Smooth muscle cell (in vitro differentiated cells): Measurements from ENCODE around the gene USP3. TPM values are rescaled to one million over a fixed set of nuclear protein-coding genes. Genes with fewer than 3 reads are reported as not detected.
"Not testable (repeated sequence)": the region's sequence is repeated elsewhere in the genome, so short reads cannot be mapped to it uniquely, and the experiment has no call there.

Source experiments
- DNase-seq: peaks from one replicate; lab custom pipeline; 2025; ENCODE audit not compliant: unreplicated experiment; lab: John Stamatoyannopoulos, UW
- H2AFZ ChIP-seq: fragments of 200-600 bp; sonication (generic); 2 replicates; pipeline ENCODE4 v1.6.0; 2016; ENCODE audit warnings: antibody characterized with exemption, low read depth, mild to moderate bottlenecking
- H3F3A ChIP-seq: fragments of 200-600 bp; sonication (generic); 2 replicates; pipeline ENCODE4 v1.6.0; 2017; ENCODE audit warnings: antibody characterized with exemption, low read depth
- H3K27ac ChIP-seq: fragments of 200-600 bp; sonication (generic); 2 replicates; pipeline ENCODE4 v1.5.1; 2016; ENCODE audit warnings: low read depth, mild to moderate bottlenecking
- H3K27me3 ChIP-seq: fragments of 200-600 bp; sonication (generic); 2 replicates; pipeline ENCODE4 v1.6.1; 2016; ENCODE audit warnings: low read depth, mild to moderate bottlenecking
- H3K36me3 ChIP-seq: fragments of 200-600 bp; sonication (generic); 2 replicates; pipeline ENCODE4 v1.5.1; 2016; ENCODE audit warnings: low read depth
- H3K4me1 ChIP-seq: fragments of 200-600 bp; sonication (generic); 2 replicates; pipeline ENCODE4 v1.5.1; 2016; ENCODE audit warnings: low read depth
- H3K4me2 ChIP-seq: fragments of 200-600 bp; sonication (generic); 2 replicates; pipeline ENCODE4 v1.6.0; 2016; ENCODE audit warnings: mild to moderate bottlenecking
- H3K4me3 ChIP-seq: fragments of 200-600 bp; sonication (generic); 2 replicates; pipeline ENCODE4 v1.5.1; 2016; ENCODE audit warnings: mild to moderate bottlenecking
- H3K79me2 ChIP-seq: fragments of 200-600 bp; sonication (generic); 2 replicates; pipeline ENCODE4 v1.6.0; 2016; ENCODE audit warnings: low read depth, mild to moderate bottlenecking
- H3K9ac ChIP-seq: fragments of 200-600 bp; sonication (generic); 2 replicates; pipeline ENCODE4 v1.6.0; 2016; ENCODE audit warnings: low read depth
- H3K9me3 ChIP-seq: fragments of 200-600 bp; sonication (generic); replicated peaks from 2 replicates; pipeline ENCODE4 v1.5.1; 2016; ENCODE audit warnings: low read depth
- H4K20me1 ChIP-seq: fragments of 200-600 bp; sonication (generic); 2 replicates; pipeline ENCODE4 v1.6.0; 2016; ENCODE audit warnings: low read depth
- WGBS: methylation state at CpG from one replicate; pipeline ENCODE4 v1.1.7; 2016; ENCODE audit warnings: low lambda C conversion rate; 5-methylcytosine and 5-hydroxymethylcytosine counted together
- polyA plus RNA-seq: library from polyadenylated mRNA; unstranded; fragments of >200 nt; fragmentation: Nextera tagmentation; extraction: Ambion mirVana; gene quantifications from 2 replicates; pipeline ENCODE4 v1.2.1, GENCODE V29; 2016
- total RNA-seq: library from RNA; depleted of rRNA; stranded (reverse); fragments of >200 nt; gene quantifications from 2 replicates; pipeline ENCODE4 v1.2.3, GENCODE V29; 2014
- TF ChIP-seq, protein P1 (sequence below): fragments of 200-600 bp; sonication (generic); IDR thresholded peaks from 2 replicates; pipeline ENCODE4 v1.5.1; 2017; ENCODE audit warnings: borderline replicate concordance, mild to moderate bottlenecking, antibody characterized with exemption; ENCODE audit not compliant: insufficient read depth, poor library complexity, severe bottlenecking

Gene USP3
- total and polyA plus RNA-seq, 2 experiments from 2014 or later: 17.1 to 26.2 TPM

DNA sequence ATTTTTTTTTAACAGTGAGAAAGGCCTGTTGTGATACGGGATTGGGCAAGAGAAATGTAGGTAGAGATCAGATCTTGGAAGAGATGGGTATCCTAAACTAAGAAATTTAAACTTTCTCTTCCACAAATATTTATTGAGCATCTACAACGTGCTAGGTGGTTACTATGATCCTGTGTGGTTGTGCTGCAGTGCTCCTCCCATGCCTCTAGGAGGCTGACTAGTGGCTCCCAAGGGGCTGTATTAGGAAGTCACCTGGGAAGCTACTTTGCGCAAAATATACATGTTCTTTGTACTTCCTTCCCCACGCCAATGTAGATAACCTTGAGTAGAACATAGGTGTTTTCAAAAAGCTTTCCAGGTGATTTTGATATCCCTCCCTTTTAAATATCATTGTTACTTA, 27.2 kb downstream of the USP3 start:
- Histone ChIP-seq H3K4me3 (no peak overlapping the region), H3F3A (no peaks in the 10 kb centered on the region), H3K9ac (no peak overlapping the region), H3K36me3 (no peaks in the 10 kb centered on the region), H3K9me3 (no peaks in the 10 kb centered on the region), H3K27ac (no peak overlapping the region), H3K4me1 (peaks cover 6% of the 10 kb centered on the region), H3K4me2 (no peak overlapping the region), H2AFZ (no peak overlapping the region), H3K79me2 (peaks cover 65% of the 10 kb centered on the region), H3K27me3 (no peaks in the 10 kb centered on the region), H4K20me1 (peaks cover 94% of the 10 kb centered on the region)
- TF ChIP-seq, protein P1, sequence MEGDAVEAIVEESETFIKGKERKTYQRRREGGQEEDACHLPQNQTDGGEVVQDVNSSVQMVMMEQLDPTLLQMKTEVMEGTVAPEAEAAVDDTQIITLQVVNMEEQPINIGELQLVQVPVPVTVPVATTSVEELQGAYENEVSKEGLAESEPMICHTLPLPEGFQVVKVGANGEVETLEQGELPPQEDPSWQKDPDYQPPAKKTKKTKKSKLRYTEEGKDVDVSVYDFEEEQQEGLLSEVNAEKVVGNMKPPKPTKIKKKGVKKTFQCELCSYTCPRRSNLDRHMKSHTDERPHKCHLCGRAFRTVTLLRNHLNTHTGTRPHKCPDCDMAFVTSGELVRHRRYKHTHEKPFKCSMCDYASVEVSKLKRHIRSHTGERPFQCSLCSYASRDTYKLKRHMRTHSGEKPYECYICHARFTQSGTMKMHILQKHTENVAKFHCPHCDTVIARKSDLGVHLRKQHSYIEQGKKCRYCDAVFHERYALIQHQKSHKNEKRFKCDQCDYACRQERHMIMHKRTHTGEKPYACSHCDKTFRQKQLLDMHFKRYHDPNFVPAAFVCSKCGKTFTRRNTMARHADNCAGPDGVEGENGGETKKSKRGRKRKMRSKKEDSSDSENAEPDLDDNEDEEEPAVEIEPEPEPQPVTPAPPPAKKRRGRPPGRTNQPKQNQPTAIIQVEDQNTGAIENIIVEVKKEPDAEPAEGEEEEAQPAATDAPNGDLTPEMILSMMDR: peak; percentile 10
- 84% methylated on average over 4 of the region's 4 CpGs for WGBS
- no peak for DNase-seq

DNA sequence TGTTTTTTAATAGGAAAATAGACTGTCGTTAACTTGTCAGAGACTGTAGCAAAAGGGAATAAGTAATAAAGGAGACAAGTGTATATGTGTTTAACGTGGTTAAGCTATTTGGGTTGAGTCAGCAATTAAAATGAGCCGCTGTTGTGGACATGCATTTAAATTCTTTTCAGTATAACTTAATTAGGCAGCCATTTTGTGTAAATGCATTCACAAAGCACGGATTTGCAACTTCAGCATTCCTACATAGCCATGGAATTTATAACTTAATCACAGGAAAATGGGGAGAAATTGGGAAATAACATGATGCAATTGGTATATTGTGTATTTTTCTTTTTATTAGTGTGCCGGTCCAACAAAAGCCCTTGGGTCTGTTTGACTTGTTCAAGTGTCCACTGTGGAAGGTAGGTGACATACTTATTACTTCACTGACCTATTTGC, 27.9 kb downstream of the USP3 start:
- Histone ChIP-seq H3K27ac (no peak overlapping the region), H2AFZ (no peak overlapping the region), H3K9me3 (no peaks in the 10 kb centered on the region), H3K79me2 (peaks cover 58% of the 10 kb centered on the region), H3K4me2 (no peak overlapping the region), H3K4me1 (peaks cover 13% of the 10 kb centered on the region), H3K4me3 (no peak overlapping the region), H3K27me3 (no peaks in the 10 kb centered on the region), H3K9ac (no peak overlapping the region), H3K36me3 (no peaks in the 10 kb centered on the region), H4K20me1 (peaks cover 89% of the 10 kb centered on the region), H3F3A (no peaks in the 10 kb centered on the region)
- DNase-seq: no peak
- TF ChIP-seq, protein P1: no peak
- WGBS: 71% methylated on average over 5 of the region's 5 CpGs

DNA sequence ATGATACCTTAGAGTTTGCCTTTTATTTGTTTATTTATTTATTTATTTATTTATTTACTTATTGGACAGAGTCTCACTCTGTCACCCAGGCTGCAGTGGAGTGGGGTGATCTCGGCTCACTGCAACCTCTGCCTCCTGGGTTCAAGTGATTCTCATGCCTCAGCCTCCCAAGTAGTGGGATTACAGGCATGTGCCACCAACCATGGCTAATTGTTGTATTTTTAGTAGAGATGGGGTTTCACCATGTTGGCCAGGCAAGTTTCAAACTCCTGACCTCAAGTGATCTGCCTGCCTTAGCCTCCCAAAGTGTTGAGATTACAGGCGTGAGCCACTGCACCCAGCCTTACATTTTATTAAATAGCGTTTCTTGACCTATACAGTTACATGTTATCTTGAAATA, 30.5 kb downstream of the USP3 start:
- not testable (repeated sequence) for H3K9ac ChIP-seq, H3K27ac ChIP-seq, H3F3A ChIP-seq, DNase-seq, H3K4me2 ChIP-seq, H3K27me3 ChIP-seq, H2AFZ ChIP-seq, H3K36me3 ChIP-seq, H3K4me3 ChIP-seq, H3K9me3 ChIP-seq
- Histone ChIP-seq H4K20me1 (peaks cover 78% of the 10 kb centered on the region), H3K79me2 (peaks cover 43% of the 10 kb centered on the region), H3K4me1 (peaks cover 15% of the 10 kb centered on the region)
- WGBS: 92% methylated on average over 3 of the region's 3 CpGs

DNA sequence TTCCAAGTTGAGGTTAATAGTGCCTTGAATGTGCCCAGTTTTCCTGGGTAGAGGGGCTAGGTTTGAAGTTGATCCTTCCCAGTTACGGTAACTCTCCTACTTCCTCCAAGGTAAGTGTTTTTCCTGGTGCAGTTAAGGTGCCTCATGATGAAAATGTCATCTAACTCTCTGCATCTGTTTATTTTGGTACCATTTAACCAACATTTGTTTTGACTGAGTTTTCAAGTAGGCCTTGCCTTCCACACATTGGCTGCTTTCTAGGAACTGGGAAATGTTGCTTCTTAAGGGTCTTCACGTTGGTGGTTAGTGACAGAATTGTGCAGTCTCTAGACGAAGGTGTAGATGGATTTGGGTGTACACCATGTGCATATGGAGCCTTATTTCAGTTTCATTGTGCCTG, 31.3 kb downstream of the USP3 start:
- no peaks in the 10 kb centered on the region for H3K9me3 ChIP-seq
- H3K4me3 ChIP-seq: no peak overlapping the region
- peaks cover 78% of the 10 kb centered on the region for H4K20me1 ChIP-seq
- no peaks in the 10 kb centered on the region for H3K27me3 ChIP-seq
- peaks cover 15% of the 10 kb centered on the region for H3K4me1 ChIP-seq
- TF ChIP-seq, protein P1: no peak
- no peaks in the 10 kb centered on the region for H3F3A ChIP-seq
- no peak for DNase-seq
- H3K79me2 ChIP-seq: peaks cover 40% of the 10 kb centered on the region
- H3K4me2 ChIP-seq: no peak overlapping the region
- H3K9ac ChIP-seq: no peak overlapping the region
- H2AFZ ChIP-seq: no peak overlapping the region
- 89% methylated on average over 3 of the region's 3 CpGs for WGBS
- no peak overlapping the region for H3K27ac ChIP-seq
- H3K36me3 ChIP-seq: no peaks in the 10 kb centered on the region
